Measurements from ENCODE around the gene SAMD4B. TPM values are rescaled to one million over a fixed set of nuclear protein-coding genes. Genes with fewer than 3 reads are reported as not detected.

The SAMD4B gene
- total and polyA plus RNA-seq, 9 of the 15 experiments (the other 6 are each of a cell fraction or from before 2014, with no cell fraction given): 3.4 to 90.5 (median 38.0) TPM

DNA sequence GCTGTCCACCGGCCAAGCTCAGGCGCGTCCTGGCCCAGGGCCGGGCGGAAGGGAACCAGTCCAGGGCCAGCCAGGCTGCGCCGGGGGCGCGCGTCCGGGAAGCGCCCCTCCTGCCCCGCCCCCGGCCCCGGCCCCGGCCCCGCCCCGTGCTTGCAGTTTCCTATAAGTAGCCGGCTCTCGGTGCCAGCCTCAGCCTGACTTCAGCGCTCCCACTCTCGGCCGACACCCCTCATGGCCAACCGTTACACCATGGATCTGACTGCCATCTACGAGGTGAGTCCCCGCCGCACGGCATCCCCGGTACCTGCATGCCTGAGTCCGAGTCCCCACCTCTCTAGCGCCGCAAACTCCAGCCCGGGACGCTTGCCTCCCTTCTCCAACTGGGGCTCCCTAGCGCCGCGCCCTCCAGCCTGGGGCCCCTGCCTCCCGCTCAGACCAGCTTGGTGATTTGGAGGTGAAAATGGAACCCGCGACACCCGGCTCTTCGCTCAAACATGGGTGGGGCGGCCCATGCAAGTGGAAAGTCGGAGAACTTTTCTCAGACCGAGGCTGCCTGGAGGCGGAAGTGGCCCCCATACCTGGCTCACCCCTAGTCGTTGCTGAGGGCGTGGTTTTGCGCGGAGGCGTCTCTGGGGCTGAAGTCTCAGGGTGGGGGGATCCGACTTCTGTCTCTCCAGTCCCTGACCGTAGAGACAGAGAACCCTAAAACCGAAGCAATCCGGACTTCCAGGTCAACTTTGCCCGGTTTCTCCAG lies 64.6 kb downstream of the SAMD4B start, which contains the start of gene ZFP36 (continued):
- TF ChIP-seq, protein P1, sequence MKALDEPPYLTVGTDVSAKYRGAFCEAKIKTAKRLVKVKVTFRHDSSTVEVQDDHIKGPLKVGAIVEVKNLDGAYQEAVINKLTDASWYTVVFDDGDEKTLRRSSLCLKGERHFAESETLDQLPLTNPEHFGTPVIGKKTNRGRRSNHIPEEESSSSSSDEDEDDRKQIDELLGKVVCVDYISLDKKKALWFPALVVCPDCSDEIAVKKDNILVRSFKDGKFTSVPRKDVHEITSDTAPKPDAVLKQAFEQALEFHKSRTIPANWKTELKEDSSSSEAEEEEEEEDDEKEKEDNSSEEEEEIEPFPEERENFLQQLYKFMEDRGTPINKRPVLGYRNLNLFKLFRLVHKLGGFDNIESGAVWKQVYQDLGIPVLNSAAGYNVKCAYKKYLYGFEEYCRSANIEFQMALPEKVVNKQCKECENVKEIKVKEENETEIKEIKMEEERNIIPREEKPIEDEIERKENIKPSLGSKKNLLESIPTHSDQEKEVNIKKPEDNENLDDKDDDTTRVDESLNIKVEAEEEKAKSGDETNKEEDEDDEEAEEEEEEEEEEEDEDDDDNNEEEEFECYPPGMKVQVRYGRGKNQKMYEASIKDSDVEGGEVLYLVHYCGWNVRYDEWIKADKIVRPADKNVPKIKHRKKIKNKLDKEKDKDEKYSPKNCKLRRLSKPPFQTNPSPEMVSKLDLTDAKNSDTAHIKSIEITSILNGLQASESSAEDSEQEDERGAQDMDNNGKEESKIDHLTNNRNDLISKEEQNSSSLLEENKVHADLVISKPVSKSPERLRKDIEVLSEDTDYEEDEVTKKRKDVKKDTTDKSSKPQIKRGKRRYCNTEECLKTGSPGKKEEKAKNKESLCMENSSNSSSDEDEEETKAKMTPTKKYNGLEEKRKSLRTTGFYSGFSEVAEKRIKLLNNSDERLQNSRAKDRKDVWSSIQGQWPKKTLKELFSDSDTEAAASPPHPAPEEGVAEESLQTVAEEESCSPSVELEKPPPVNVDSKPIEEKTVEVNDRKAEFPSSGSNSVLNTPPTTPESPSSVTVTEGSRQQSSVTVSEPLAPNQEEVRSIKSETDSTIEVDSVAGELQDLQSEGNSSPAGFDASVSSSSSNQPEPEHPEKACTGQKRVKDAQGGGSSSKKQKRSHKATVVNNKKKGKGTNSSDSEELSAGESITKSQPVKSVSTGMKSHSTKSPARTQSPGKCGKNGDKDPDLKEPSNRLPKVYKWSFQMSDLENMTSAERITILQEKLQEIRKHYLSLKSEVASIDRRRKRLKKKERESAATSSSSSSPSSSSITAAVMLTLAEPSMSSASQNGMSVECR (CRISPR knock-in tag; IDR thresholded peaks at IDR 0.05): peak; percentile 82
- peak; percentile 90 for TF ChIP-seq RBM22 (IDR thresholded peaks at IDR 0.05; ENCODE audit: low read depth, low read length, poor library complexity, severe bottlenecking)
- TF ChIP-seq POLR2AphosphoS5 (IDR thresholded peaks at IDR 0.05; ENCODE audit: control insufficient read depth, insufficient read depth, low read depth, low read length): peak; percentile 98
- TF ChIP-seq RBFOX2 (IDR thresholded peaks at IDR 0.05; ENCODE audit: low read depth, low read length): peak; percentile 84
- peak; percentile 45; the same call in 1 of the 2 replicates for TF ChIP-seq ZBED1 (IDR thresholded peaks at IDR 0.05)
- no peak for TF ChIP-seq ZFP1 (CRISPR knock-in tag; IDR thresholded peaks at IDR 0.05)
- no peak for TF ChIP-seq FOXJ2 (tag; IDR thresholded peaks at IDR 0.05)
- TF ChIP-seq TBP (optimal IDR thresholded peaks at IDR 0.05; ENCODE audit: low read depth, low read length): peak; percentile 96
- TF ChIP-seq MYC (IDR thresholded peaks at IDR 0.05; ENCODE audit: low read depth, low read length): peak; percentile 10
- TF ChIP-seq MYC (CRISPR knock-in tag; IDR thresholded peaks at IDR 0.05; ENCODE audit: borderline replicate concordance, low read depth): no peak
- TF ChIP-seq ELF2 (CRISPR knock-in tag; IDR thresholded peaks at IDR 0.05): peak; percentile 65; the same call in 1 of the 2 replicates
- TF ChIP-seq, protein P2, sequence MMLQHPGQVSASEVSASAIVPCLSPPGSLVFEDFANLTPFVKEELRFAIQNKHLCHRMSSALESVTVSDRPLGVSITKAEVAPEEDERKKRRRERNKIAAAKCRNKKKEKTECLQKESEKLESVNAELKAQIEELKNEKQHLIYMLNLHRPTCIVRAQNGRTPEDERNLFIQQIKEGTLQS (IDR thresholded peaks at IDR 0.05): no peak
- TF ChIP-seq, protein P2 (CRISPR knock-in tag; conservative IDR thresholded peaks at IDR 0.05): peak; percentile 55; the same call in 1 of the 2 replicates
- peak; percentile 98 for TF ChIP-seq SUPT5H (IDR thresholded peaks at IDR 0.05)
- TF ChIP-seq ZNF134 (CRISPR knock-in tag; conservative IDR thresholded peaks at IDR 0.05): no peak
- peak; percentile 69 for TF ChIP-seq HDAC2 (IDR thresholded peaks at IDR 0.05)
- no peak for TF ChIP-seq WHSC1 (IDR thresholded peaks at IDR 0.05; ENCODE audit: low read length)
- TF ChIP-seq POLR2G (IDR thresholded peaks at IDR 0.05; ENCODE audit: low read depth, low read length): peak; percentile 97
- peak; percentile 87 for TF ChIP-seq MTA3 (IDR thresholded peaks at IDR 0.05; ENCODE audit: borderline replicate concordance)
- TF ChIP-seq MYNN (IDR thresholded peaks at IDR 0.05): peak; percentile 63
- no peak for TF ChIP-seq MYNN (CRISPR knock-in tag; IDR thresholded peaks at IDR 0.05)
- 0 out of 2 replicates have a peak, but pooled peaks have one; percentile 32 for TF ChIP-seq ZC3H4 (CRISPR knock-in tag; IDR thresholded peaks at IDR 0.05; ENCODE audit: borderline replicate concordance)
- no peak for TF ChIP-seq EWSR1 (IDR thresholded peaks at IDR 0.05; ENCODE audit: borderline replicate concordance, low read depth, partially characterized antibody)

All from K562 (cell line).